SK-N-SH (cell line): ENCODE data around the gene GFOD2.

Source experiments
- CTCF ChIP-seq: fragments of 200-600 bp; sonication (generic); IDR thresholded peaks from 2 replicates; pipeline ENCODE4 v1.6.1; 2017; ENCODE audit warnings: antibody characterized with exemption, mild to moderate bottlenecking, moderate library complexity
- EP300 ChIP-seq, 2 experiments: IDR thresholded peaks; 2 replicates each; pipeline versions ENCODE4 v1.4.0 to v1.6.1; 2012; ENCODE audit warnings: borderline replicate concordance in 1 of 2, low read depth in 1 of 2, low read length in 1 of 2
- EZH2phosphoT487 ChIP-seq: fragments of 200-600 bp; sonication (generic); IDR thresholded peaks from 2 replicates; pipeline ENCODE4 v1.6.1; 2017; ENCODE audit warnings: low read depth, mixed run types, mild to moderate bottlenecking, antibody characterized with exemption, moderate library complexity, borderline replicate concordance
- FOXM1 ChIP-seq: IDR thresholded peaks from 2 replicates; pipeline ENCODE4 v1.4.0; 2012; ENCODE audit warnings: low read depth, mild to moderate bottlenecking
- MXI1 ChIP-seq: IDR thresholded peaks from 2 replicates; pipeline ENCODE4 v1.6.1; 2012; ENCODE audit warnings: mild to moderate bottlenecking, low read depth, low read length, improper control_type of control experiment
- NFIC ChIP-seq: IDR thresholded peaks from 2 replicates; pipeline ENCODE4 v1.4.0; 2012; ENCODE audit warnings: borderline replicate concordance
- POLR2AphosphoS5 ChIP-seq: IDR thresholded peaks from 2 replicates; pipeline ENCODE4 v1.6.1; 2012; ENCODE audit warnings: low read depth, low read length
- RFX5 ChIP-seq: IDR thresholded peaks from 2 replicates; pipeline ENCODE4 v1.6.1; 2012; ENCODE audit warnings: mild to moderate bottlenecking, improper control_type of control experiment, low read length
- SIN3A ChIP-seq: IDR thresholded peaks from 2 replicates; pipeline ENCODE4 v1.6.1; 2012; ENCODE audit warnings: low read depth, mild to moderate bottlenecking, low read length, moderate library complexity, borderline replicate concordance
- SMC3 ChIP-seq: IDR thresholded peaks from 2 replicates; pipeline ENCODE4 v1.6.1; 2012; ENCODE audit warnings: low read depth, low read length, improper control_type of control experiment
- TAF1 ChIP-seq: IDR thresholded peaks from 2 replicates; pipeline ENCODE4 v1.6.1; 2012; ENCODE audit warnings: low read depth, mild to moderate bottlenecking, low read length, moderate library complexity, borderline replicate concordance
- TEAD4 ChIP-seq: IDR thresholded peaks from 2 replicates; pipeline ENCODE4 v1.4.0; 2012; ENCODE audit warnings: mild to moderate bottlenecking, borderline replicate concordance; ENCODE audit not compliant: insufficient read depth
- YY1 ChIP-seq: IDR thresholded peaks from 2 replicates; pipeline ENCODE4 v1.4.0; 2012; ENCODE audit warnings: low read depth, mild to moderate bottlenecking

- TF ChIP-seq TAF1 (no peak), CTCF (no peak), EP300 (IDR thresholded peaks at IDR 0.05; ENCODE audit: borderline replicate concordance in 1 of 2, low read depth in 1 of 2, low read length in 1 of 2) (no peak), NFIC (no peak), YY1 (no peak), POLR2AphosphoS5 (no peak), TEAD4 (no peak), RFX5 (no peak), SIN3A (no peak), FOXM1 (no peak), SMC3 (no peak), EZH2phosphoT487 (no peak), MXI1 (no peak)
These were observed 1.1 kb upstream of the GFOD2 start for GRCh38 chr16:67720236-67720635.
